Mesangial cell (primary cell): ENCODE measurements around the gene UBE2J1. TPM values are rescaled to one million over a fixed set of nuclear protein-coding genes. Genes with fewer than 3 reads are reported as not detected.

Experiments
- total RNA-seq: library from RNA; depleted of rRNA; stranded (reverse); fragments of >200 nt; gene quantifications from 2 replicates; pipeline ENCODE4 v1.2.3, GENCODE V29; 2015

The UBE2J1 gene, protein sequence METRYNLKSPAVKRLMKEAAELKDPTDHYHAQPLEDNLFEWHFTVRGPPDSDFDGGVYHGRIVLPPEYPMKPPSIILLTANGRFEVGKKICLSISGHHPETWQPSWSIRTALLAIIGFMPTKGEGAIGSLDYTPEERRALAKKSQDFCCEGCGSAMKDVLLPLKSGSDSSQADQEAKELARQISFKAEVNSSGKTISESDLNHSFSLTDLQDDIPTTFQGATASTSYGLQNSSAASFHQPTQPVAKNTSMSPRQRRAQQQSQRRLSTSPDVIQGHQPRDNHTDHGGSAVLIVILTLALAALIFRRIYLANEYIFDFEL
- 26.9 and 35.0 TPM in 2 replicates for total RNA-seq

DNA sequence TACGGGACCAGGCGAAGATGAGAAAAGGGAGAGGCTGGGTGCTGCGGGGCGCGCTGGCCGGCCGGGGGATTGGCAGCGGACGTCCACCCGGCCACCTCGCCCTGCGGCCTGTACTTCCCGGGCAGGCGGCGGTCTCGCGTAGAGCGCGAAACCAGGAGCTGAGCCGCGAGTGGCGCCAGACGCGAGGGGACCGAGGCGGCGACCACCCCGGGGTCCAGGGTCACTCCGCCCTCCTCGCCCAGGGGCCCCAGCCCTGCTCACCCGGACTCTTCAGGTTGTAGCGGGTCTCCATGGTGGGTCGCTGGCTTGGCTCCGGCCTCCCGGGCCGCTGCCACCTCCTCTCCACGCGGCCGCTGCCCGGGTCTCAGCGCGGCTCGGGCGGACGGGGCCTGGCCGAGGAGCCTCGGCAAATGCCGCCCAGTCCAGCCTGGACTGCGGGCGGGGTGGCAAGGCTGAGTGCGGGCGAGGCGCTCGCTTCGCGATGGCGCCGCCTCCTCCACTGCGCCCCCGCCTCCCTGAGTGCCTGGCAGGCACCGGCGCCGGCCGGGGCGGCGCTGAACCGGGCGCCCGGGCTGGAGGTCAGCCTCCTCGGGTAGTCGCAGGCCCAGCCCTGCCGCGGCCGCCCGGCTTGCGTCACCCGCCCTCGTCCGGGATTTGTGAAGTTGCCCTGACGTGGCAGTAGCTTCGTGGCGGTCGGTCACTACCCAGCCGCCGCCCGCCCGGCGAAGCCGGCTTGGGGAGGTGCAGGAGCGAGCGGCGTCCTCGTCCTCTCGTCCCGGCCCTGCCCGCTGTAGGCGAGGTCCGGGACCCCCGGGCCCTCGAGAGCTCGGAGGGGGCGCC, at the start of gene UBE2J1:
Gene UBE2J1 (minus strand): TSS at position 445 of the 840 bp plus-strand sequence. CDS start 153 bp downstream, at position 292.

DNA sequence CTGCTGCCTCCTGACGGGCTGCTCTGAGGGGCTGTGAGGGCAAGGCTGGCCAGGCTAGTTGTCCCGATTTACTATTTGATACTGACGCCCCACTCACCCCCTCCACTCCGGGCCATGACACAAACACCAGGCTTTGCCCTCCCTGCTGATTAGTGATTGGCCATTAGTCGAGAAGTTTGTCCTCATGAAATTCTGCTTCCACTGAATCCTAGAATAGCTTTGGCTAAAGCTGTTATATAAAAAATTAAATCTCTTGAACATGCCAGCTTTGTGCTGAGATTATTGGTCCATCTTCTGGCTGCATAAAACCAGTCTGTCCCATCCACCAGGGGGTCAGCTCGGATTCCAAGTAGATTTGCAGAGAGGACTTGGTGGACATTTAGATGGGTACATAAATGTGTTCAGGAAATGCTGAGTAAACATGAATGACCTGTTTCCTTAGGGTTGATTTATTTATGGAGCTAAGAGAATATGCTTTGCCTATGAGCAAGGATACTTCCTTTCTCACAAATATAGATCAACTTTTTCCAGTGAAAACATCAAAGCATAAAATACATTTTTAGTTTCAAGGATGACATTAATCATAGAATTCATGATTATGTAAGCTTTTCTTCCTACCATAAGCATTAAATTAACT, 37.2 kb downstream of the UBE2J1 start, which contains the start of gene GABRR2:
Gene GABRR2 (minus strand): TSS at position 51 of the 637 bp plus-strand sequence. CDS start 134 bp downstream, outside the sequence.

Other genes starting within 250 kb of the UBE2J1 start
- gene SRSF12, start 234.7 kb downstream of the UBE2J1 start, total RNA-seq = 2.9 and 4.2 TPM in 2 replicates
- gene PM20D2, start 206.7 kb downstream of the UBE2J1 start, total RNA-seq = 7.9 and 12.9 TPM in 2 replicates
- not detected in 2 replicates for gene GABRR1, start 135.4 kb downstream of the UBE2J1 start, total RNA-seq
- 0.13 TPM in 1 of 2 replicates, not detected in the other for gene GABRR2, start 37.4 kb downstream of the UBE2J1 start, total RNA-seq
- gene RRAGD, start 59.6 kb upstream of the UBE2J1 start, total RNA-seq = 2.8 and 4.7 TPM in 2 replicates
- 2.9 and 3.5 TPM in 2 replicates for gene ANKRD6, start 80.4 kb upstream of the UBE2J1 start, total RNA-seq